Measurements from ENCODE around the gene C12orf56.

DNA sequence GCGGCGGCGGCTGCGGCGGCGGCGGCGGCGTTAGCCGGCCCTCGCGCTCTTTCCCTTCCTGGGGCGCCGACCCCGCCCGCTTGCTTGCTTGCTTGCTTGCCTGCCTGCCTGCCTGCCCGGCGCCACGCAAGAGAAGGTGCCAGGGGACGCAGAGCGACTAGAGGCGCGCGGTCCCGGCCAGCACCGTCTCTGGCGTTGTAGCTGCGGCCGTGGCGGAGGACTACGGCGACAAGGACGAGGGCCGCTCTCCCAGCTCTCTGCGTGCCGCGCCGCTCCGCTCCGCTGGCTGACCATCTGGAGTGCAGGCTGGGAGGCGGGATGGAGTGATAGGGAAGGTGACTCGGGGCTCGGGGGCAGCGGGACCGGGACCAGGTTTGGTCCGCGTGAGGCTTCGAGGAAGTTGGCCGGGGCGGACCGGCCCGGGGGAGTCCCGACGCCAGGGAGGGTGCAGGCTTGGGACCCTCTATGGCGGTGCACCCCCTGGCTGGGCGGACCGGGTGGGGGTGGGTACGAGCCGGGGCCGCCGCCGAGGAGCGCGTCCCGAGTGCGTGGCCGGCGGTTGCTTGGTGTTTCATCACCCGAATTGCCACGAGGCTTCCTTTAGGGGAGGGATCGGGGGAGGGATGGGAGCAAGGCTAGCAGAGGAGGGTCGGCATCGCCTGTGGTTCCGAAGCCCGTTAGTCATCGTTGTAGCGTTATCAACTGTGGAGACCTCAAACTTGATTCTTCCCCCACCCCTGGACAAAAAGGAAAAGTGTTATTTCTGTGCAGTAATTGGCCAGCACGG, 14.1 kb upstream of the C12orf56 start:
- TF ChIP-seq, protein P1, sequence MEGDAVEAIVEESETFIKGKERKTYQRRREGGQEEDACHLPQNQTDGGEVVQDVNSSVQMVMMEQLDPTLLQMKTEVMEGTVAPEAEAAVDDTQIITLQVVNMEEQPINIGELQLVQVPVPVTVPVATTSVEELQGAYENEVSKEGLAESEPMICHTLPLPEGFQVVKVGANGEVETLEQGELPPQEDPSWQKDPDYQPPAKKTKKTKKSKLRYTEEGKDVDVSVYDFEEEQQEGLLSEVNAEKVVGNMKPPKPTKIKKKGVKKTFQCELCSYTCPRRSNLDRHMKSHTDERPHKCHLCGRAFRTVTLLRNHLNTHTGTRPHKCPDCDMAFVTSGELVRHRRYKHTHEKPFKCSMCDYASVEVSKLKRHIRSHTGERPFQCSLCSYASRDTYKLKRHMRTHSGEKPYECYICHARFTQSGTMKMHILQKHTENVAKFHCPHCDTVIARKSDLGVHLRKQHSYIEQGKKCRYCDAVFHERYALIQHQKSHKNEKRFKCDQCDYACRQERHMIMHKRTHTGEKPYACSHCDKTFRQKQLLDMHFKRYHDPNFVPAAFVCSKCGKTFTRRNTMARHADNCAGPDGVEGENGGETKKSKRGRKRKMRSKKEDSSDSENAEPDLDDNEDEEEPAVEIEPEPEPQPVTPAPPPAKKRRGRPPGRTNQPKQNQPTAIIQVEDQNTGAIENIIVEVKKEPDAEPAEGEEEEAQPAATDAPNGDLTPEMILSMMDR (conservative IDR thresholded peaks at IDR 0.05), result no peak
- TF ChIP-seq EZH2 (IDR thresholded peaks at IDR 0.05; ENCODE audit: low read depth), result no peak
